GM12801 (cell line): ENCODE results near the gene SLC25A23.

ENCODE experiments used
- TF ChIP-seq, protein P1 (sequence below): IDR thresholded peaks from one replicate; pipeline ENCODE4 v1.5.1; 2011; ENCODE audit warnings: control low read depth; ENCODE audit not compliant: insufficient read length; ENCODE audit errors: extremely low read depth

The SLC25A23 gene

DNA sequence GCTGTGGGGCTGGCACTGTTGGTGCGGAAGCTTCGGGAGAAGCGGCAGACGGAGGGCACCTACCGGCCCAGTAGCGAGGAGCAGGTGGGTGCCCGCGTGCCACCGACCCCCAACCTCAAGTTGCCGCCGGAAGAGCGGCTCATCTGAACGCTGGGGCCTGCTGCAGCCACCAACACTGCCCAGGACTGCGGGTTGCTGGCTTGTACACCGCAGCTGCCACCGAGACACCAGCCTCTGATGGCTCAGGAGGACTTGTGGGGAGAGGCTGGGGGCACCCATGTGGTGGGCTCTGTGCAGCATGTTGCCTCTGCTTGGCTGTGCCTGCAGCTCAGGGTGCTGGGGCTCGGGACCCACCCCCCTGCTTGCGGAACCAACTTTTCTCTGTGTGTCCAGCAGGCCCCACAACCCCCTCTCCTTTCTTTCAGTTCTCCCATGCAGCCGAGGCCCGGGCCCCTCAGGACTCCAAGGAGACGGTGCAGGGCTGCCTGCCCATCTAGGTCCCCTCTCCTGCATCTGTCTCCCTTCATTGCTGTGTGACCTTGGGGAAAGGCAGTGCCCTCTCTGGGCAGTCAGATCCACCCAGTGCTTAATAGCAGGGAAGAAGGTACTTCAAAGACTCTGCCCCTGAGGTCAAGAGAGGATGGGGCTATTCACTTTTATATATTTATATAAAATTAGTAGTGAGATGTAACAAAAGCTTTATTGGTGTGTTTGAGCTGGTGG lies 7.1 kb upstream of the SLC25A23 start:
- TF ChIP-seq, protein P1, sequence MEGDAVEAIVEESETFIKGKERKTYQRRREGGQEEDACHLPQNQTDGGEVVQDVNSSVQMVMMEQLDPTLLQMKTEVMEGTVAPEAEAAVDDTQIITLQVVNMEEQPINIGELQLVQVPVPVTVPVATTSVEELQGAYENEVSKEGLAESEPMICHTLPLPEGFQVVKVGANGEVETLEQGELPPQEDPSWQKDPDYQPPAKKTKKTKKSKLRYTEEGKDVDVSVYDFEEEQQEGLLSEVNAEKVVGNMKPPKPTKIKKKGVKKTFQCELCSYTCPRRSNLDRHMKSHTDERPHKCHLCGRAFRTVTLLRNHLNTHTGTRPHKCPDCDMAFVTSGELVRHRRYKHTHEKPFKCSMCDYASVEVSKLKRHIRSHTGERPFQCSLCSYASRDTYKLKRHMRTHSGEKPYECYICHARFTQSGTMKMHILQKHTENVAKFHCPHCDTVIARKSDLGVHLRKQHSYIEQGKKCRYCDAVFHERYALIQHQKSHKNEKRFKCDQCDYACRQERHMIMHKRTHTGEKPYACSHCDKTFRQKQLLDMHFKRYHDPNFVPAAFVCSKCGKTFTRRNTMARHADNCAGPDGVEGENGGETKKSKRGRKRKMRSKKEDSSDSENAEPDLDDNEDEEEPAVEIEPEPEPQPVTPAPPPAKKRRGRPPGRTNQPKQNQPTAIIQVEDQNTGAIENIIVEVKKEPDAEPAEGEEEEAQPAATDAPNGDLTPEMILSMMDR = no peak

DNA sequence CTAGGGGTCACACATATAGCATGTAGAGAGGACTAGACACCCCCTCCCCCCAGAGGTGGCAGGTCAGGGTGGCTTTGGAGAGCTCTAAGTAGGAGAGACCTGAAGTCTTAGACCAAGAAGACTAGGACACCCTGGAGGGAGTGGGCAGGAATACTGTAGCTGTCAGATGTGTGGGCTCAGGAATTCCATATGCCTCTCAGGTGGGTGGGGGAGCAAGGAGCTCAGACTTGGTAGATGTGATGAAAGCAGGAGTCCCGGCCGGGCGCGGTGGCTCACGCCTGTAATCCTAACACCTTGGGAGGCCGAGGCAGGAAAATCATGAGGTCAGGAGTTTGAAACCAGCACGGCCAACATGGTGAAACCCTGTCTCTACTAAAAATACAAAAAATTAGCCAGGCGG lies 6.1 kb upstream of the SLC25A23 start:
- TF ChIP-seq, protein P1 = no peak

DNA sequence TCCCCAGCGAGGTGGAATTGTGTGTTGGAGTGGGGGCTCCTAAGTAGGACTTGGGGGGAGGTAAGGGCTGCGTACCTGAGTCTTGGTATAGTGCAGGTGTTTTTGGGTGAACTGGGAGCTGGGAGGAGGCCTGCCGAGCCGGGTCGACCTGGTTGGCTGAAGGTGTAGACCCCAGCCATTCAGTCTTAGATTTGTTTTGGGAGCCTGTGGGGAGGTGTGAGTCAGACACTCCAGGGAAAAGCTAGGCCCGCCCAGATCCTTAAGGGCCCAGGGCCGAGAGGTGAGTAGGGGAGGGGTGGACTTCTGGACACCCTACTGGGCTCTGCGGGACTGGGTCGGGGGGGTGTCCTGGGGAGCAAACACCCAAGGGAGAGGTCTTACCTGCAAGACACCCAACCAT lies 5.4 kb upstream of the SLC25A23 start:
- TF ChIP-seq, protein P1 = no peak

DNA sequence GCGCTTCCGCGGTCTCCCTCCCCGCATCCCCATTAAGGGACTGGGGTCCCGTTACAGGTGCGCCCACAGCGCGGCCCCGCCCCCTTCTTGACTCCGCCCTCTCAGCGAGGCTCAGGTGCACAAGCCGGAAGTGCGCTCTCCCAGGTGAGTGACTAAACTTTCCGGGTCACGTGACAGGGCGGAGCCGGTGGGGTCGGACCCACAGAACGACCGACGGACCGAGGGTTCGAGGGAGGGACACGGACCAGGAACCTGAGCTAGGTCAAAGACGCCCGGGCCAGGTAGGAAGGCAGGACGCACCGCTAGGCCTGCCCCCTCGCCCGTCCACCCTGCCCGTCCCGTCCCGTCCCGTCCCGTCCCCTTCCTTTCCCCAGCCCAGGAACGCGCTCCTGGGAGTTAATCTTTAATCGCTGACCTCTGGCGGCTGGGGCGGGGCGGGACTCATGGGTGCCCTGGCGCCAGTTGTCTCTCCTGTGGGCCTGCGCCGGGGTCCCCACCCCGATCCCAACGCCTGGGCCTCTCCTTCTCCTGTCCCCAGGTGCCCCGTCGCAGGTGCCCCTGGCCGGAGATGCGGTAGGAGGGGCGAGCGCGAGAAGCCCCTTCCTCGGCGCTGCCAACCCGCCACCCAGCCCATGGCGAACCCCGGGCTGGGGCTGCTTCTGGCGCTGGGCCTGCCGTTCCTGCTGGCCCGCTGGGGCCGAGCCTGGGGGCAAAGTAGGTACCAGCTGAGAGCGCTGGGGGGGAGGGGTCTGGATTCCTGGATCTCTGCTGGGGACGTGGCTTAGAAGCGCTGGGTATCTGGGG lies 4.7 kb upstream of the SLC25A23 start, which contains the start of gene CRB3:
CRB3 (plus strand) TSS at position 202 of the 804 bp plus-strand sequence; CDS start at position 633, 431 bp downstream.
- TF ChIP-seq, protein P1 = no peak

DNA sequence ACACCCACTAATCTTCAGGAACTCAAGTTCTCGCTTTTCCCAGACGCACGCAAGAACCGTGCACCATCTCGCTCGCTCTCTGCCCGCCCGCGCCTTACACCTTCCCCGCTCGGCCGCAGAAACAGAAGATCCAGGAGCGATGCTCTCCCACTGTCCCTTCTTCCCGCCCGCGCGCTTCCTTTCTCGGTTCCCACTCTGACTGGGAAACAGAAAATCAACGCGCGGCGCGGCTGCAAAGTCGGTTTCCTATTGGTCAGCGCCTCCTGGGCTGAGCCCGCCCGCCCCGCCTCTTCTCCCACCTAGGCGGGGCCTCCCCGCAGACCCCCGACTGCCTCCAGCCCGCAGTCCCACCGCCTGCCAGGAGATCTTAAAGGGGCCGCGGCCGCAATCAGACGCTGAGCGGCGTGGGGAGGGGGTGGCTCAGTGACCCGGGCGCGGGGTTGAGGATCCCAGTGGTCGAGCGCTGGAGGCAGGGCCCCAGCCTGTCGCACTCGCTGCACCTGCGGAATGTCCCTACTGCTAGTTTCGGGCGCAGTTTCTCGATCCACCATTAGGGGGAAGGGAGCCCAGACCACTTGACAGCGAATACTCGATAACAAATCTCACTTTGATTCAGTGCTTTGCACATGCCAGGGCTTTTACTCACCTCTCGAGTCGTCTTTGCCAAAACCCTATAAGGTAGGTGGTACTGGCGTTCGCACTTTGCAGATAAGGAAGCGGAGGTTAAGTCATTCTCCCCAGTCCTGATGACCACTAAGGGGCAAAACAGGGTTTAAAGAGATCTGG lies 700 bp upstream of the SLC25A23 start:
- TF ChIP-seq, protein P1 = no peak

DNA sequence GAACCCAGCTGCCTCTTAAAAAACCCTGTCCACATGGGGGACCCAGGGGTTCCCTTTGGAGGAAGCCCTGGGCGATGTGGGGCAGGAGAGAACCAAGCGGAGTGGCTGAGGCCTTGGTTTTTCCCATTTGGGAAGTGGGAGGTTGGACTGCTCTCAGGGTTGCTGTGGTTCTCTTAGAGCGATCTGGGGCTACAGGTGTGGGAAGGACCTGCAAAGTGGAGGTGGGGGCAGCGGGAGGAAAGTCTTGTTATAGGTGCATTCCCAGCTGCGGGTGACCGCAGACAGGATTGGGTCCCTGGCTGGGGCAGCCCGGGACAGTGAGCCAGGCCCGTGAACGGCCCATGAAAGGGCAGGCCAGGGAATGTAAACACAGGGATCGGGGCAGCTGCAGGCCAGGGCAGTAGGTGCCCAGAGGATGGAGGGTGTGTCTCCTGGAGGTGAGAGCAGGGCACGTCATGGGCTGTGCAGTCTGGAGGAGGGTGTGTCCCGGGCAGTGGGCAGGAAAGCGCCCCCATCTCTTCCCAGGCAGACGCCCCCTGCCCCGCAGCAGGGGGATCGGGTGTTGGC lies 814 bp downstream of the SLC25A23 start:
- TF ChIP-seq, protein P1 = no peak
